Esophagus squamous epithelium (tissue), 5 donors: Measurements from ENCODE around the gene FNIP2. TPM values are rescaled to one million over a fixed set of nuclear protein-coding genes. Genes with fewer than 3 reads are reported as not detected.
A peak's percentile ranks its signal among the peaks of the same experiment; 100 is the strongest.

Source experiments
- DNase-seq: peaks from one replicate; lab custom pipeline; 2025; lab: John Stamatoyannopoulos, UW
- H3K27ac ChIP-seq, 4 donors: fragments of 200-600 bp; sonication (generic); one replicate each; pipeline ENCODE4 v1.5.1; 2016 to 2019; ENCODE audit warnings: mild to moderate bottlenecking in 1 of 4
- H3K27me3 ChIP-seq, 4 donors: fragments of 200-600 bp; sonication (generic); 1 replicate in 3 of 4; 2 replicates in 1 of 4; pipeline versions ENCODE4 v1.5.1 to v1.6.0; 2017 to 2021; ENCODE audit warnings: antibody characterized with exemption in 1 of 4
- H3K36me3 ChIP-seq, 3 donors: fragments of 200-600 bp; sonication (generic); one replicate each; pipeline ENCODE4 v1.5.1; 2016 to 2019
- H3K4me1 ChIP-seq, 3 donors: fragments of 200-600 bp; sonication (generic); one replicate each; pipeline ENCODE4 v1.5.1; 2017 to 2019
- H3K4me3 ChIP-seq, 4 donors: fragments of 200-600 bp; sonication (generic); 1 replicate in 3 of 4; 2 replicates in 1 of 4; pipeline ENCODE4 v1.5.1; 2016 to 2019; ENCODE audit warnings: mild to moderate bottlenecking in 2 of 4, moderate library complexity in 1 of 4
- H3K9me3 ChIP-seq, 3 donors: fragments of 200-600 bp; sonication (generic); one replicate each; pipeline ENCODE4 v1.5.1; 2016 to 2019
- CTCF ChIP-seq, 6 experiments: fragments of 450-650 bp in 4 of 6; fragments of 200-600 bp in 2 of 6; sonication (generic) in 2 of 6; IDR thresholded peaks; one replicate each; pipeline ENCODE4 v1.5.1; 2016 to 2019; ENCODE audit warnings: antibody characterized with exemption in 6 of 6, mild to moderate bottlenecking in 4 of 6, moderate library complexity in 4 of 6
- POLR2A ChIP-seq, 4 donors: fragments of 450-650 bp; IDR thresholded peaks; one replicate each; pipeline ENCODE4 v1.6.1; 2017; ENCODE audit warnings: antibody characterized with exemption in 4 of 4, mild to moderate bottlenecking in 4 of 4, moderate library complexity in 3 of 4
- WGBS, 2 donors: methylation state at CpG; one replicate each; pipeline ENCODE4 v1.1.5; 2018; 5-methylcytosine and 5-hydroxymethylcytosine counted together
- intact Hi-C: fragments of 100-400 bp; cut with DNase I; formaldehyde crosslinking; loops from one replicate; pipeline ENCODE4 v1.15.0; 2022
- total RNA-seq, 4 donors: library from RNA; depleted of rRNA; stranded (reverse); fragments of >200 nt; gene quantifications; one replicate each; pipeline ENCODE4 v1.1.0, GENCODE V29; 2016
- donor health status: DM: yes; HTN: yes; CAD: no.

The FNIP2 gene
- total RNA-seq, 4 donors from 2014 or later = 6.0 to 28.8 (median 12.4) TPM

GRCh38 chr4:158818560-158819140, 49.8 kb downstream of the FNIP2 start:
- TF ChIP-seq CTCF (IDR thresholded peaks at IDR 0.05) (no peak), POLR2A (IDR thresholded peaks at IDR 0.05) (no peak)
- intact Hi-C loops = no loop called here
- no peak for DNase-seq
- peaks cover 0 to 47% (median 20%) of the 10 kb centered on the region in 3 donors for H3K4me1 ChIP-seq
- H3K4me3 ChIP-seq = no peak overlapping the region
- no peak overlapping the region for H3K27ac ChIP-seq
- H3K36me3 ChIP-seq = no peaks in the 10 kb centered on the region
- WGBS, 2 donors = 80 to 90% methylated on average over 2 of the region's 2 CpGs
- H3K9me3 ChIP-seq = no peaks in the 10 kb centered on the region
- H3K27me3 ChIP-seq = no peaks in the 10 kb centered on the region

GRCh38 chr4:158819942-158820786, 51.3 kb downstream of the FNIP2 start:
- peak overlapping the region in 1 of 4 donors; percentile 34 for H3K27ac ChIP-seq
- intact Hi-C loops = no loop called here
- 51 to 55% methylated on average over 2 of the region's 2 CpGs for WGBS, 2 donors
- no peaks in the 10 kb centered on the region for H3K9me3 ChIP-seq
- no peak for DNase-seq
- H3K4me3 ChIP-seq = no peak overlapping the region
- H3K4me1 ChIP-seq = peaks cover 0 to 57% (median 31%) of the 10 kb centered on the region in 3 donors
- no peaks in the 10 kb centered on the region for H3K27me3 ChIP-seq
- TF ChIP-seq POLR2A (IDR thresholded peaks at IDR 0.05) = no peak
- no peak for TF ChIP-seq CTCF (IDR thresholded peaks at IDR 0.05)
- no peaks in the 10 kb centered on the region for H3K36me3 ChIP-seq

DNA sequence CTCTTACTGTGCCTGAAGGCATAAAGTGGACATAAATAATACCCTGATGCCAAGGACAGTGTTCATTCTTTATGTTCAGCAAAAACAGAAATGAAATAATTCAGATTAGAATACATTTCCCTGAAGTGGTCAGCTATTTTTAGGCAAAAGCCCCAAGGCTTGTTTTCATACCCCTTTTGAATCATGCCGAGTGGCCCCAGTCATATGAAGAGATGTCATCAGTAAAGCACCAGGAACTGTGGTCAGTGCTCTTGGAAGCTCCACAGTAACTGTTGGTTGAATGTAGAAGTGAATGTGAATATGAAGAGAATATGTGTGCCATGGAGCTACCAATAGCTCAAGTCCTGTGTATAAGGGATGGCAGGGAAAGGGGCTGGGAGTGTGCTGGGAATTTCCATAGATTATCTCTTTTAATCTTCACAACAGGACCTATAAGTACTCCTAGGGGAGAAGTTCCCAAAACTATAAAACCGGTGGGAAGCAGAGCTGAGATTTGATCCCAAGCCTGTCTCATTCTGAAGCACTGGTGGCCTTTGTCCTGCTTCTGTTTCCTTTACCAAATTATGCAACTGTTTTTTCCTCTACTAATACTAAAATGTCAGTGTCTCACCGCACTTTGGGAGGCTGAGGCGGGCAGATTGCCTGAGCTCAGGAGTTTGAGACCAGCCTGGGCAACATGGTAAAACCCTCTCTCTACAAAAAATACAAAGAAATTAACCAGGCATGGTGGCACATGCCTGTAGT, 52.6 kb downstream of the FNIP2 start:
- 77 to 82% methylated on average over 4 of the region's 4 CpGs for WGBS, 2 donors
- TF ChIP-seq POLR2A (IDR thresholded peaks at IDR 0.05) = no peak
- TF ChIP-seq CTCF (IDR thresholded peaks at IDR 0.05) = no peak
- no peak for DNase-seq
- Histone ChIP-seq H3K27me3 (no peaks in the 10 kb centered on the region), H3K36me3 (no peaks in the 10 kb centered on the region), H3K9me3 (no peaks in the 10 kb centered on the region), H3K4me3 (no peak overlapping the region), H3K27ac (peak overlapping the region in 1 of 4 donors; percentile 26), H3K4me1 (peaks cover 2 to 70% (median 41%) of the 10 kb centered on the region in 3 donors)
- intact Hi-C loops = no loop called here

GRCh38 chr4:158822348-158822747, 53.5 kb downstream of the FNIP2 start:
- Histone ChIP-seq H3K27me3 (no peaks in the 10 kb centered on the region), H3K9me3 (no peaks in the 10 kb centered on the region), H3K36me3 (no peaks in the 10 kb centered on the region), H3K4me1 (peaks cover 4 to 79% (median 50%) of the 10 kb centered on the region in 3 donors), H3K4me3 (no peak overlapping the region), H3K27ac (no peak overlapping the region)
- TF ChIP-seq CTCF (IDR thresholded peaks at IDR 0.05) (no peak), POLR2A (IDR thresholded peaks at IDR 0.05) (no peak)
- no peak for DNase-seq
- WGBS, 2 donors = 81 to 87% methylated on average over 7 of the region's 7 CpGs
- intact Hi-C loops = no loop called here
